BLaER1 treated with 17β-estradiol and CSF1 and Interleukin-3, amounts not matched to agents 10 nM and 100 nM (cell line): Measurements from ENCODE around the gene RASL11A.

Experiments
- H3K27ac ChIP-seq, 11 experiments: shearing (Covaris generic); formaldehyde crosslinking; 2 replicates each; pipeline ENCODE4 v1.8.1; 2022
- H3K27me3 ChIP-seq, 11 experiments: shearing (Covaris generic); formaldehyde crosslinking; 2 replicates each; pipeline ENCODE4 v1.8.1; 2022
- H3K36me3 ChIP-seq, 11 experiments: shearing (Covaris generic); formaldehyde crosslinking; 2 replicates each; pipeline ENCODE4 v1.8.1; 2022
- H3K4me1 ChIP-seq, 10 experiments: shearing (Covaris generic); formaldehyde crosslinking; 2 replicates each; pipeline ENCODE4 v1.8.1; 2022
- H3K4me2 ChIP-seq, 11 experiments: shearing (Covaris generic); formaldehyde crosslinking; 2 replicates each; pipeline ENCODE4 v1.8.1; 2022
- H3K4me3 ChIP-seq, 10 experiments: shearing (Covaris generic); formaldehyde crosslinking; 2 replicates each; pipeline ENCODE4 v1.8.1; 2022
- H3K9ac ChIP-seq, 11 experiments: shearing (Covaris generic); formaldehyde crosslinking; 2 replicates each; pipeline ENCODE4 v1.8.1; 2022
- H3K9me3 ChIP-seq, 11 experiments: shearing (Covaris generic); formaldehyde crosslinking; replicated peaks in 1 of 11; 2 replicates each; pipeline ENCODE4 v1.8.1; 2022
- H4K20me1 ChIP-seq, 11 experiments: shearing (Covaris generic); formaldehyde crosslinking; 2 replicates each; pipeline ENCODE4 v1.8.1; 2022
- Cebpa-rat ChIP-seq, 11 experiments: shearing (Covaris generic); IDR thresholded peaks; 2 replicates each; pipeline ENCODE4 v1.8.1; 2022

RASL11A gene

GRCh38 chr13:27300941-27301586 lies 30.4 kb downstream of the RASL11A start:
- no peak overlapping the region for H3K4me3 ChIP-seq

GRCh38 chr13:27302643-27303262 lies 32.1 kb downstream of the RASL11A start:
- H3K4me2 ChIP-seq = no peak overlapping the region
- H3K9ac ChIP-seq = no peak overlapping the region
- no peaks in the 10 kb centered on the region for H3K27me3 ChIP-seq
- no peak overlapping the region for H3K4me3 ChIP-seq
- no peaks in the 10 kb centered on the region for H4K20me1 ChIP-seq
- no peak overlapping the region for H3K27ac ChIP-seq
- H3K9me3 ChIP-seq = peaks cover 0 to 11% (median 7%) of the 10 kb centered on the region in 11 experiments; a peak in 10 of 22 replicates
- no peak for TF ChIP-seq Cebpa-rat (IDR thresholded peaks at IDR 0.05)
- peaks cover 7 to 15% (median 9%) of the 10 kb centered on the region in 10 experiments; a peak in 15 of 20 replicates for H3K4me1 ChIP-seq
- no peaks in the 10 kb centered on the region for H3K36me3 ChIP-seq

More at GRCh38 chr13:27300941-27301586, 30.4 kb downstream of the RASL11A start:
- Histone ChIP-seq H3K4me1 (peaks cover 0 to 6% (median 0%) of the 10 kb centered on the region in 10 experiments; a peak in 4 of 20 replicates), H3K27me3 (no peaks in the 10 kb centered on the region), H4K20me1 (no peaks in the 10 kb centered on the region), H3K9me3 (peaks cover 0 to 11% (median 7%) of the 10 kb centered on the region in 11 experiments; a peak in 10 of 22 replicates), H3K36me3 (no peaks in the 10 kb centered on the region), H3K9ac (no peak overlapping the region), H3K27ac (no peak overlapping the region), H3K4me2 (no peak overlapping the region)
- TF ChIP-seq Cebpa-rat (IDR thresholded peaks at IDR 0.05) = no peak

DNA sequence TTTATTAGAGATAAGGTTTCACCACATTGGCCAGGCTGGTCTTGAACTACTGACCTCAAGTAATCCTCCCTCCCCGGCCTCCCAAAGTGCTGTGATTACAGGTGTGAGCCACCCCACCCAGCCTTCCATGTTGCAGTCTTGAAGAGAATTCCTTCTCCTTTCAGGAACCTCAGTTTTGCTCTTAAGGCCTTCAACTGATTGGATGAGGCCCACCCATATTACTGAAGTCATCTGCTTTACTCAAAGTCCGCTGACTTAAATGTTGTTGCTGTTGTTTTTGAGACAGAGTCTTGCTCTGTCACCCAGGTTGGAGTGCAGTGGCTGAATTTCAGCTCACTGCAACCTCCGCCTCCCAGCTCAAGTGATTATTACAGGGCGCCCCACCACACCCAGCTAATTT lies 33.5 kb downstream of the RASL11A start:
- Histone ChIP-seq H3K4me2 (no peak overlapping the region), H3K27ac (no peak overlapping the region), H3K9ac (no peak overlapping the region), H3K9me3 (peaks cover 0 to 11% (median 7%) of the 10 kb centered on the region in 11 experiments; a peak in 10 of 22 replicates), H3K4me1 (peaks cover 7 to 15% (median 9%) of the 10 kb centered on the region in 10 experiments; a peak in 16 of 20 replicates), H3K36me3 (no peaks in the 10 kb centered on the region), H3K27me3 (no peaks in the 10 kb centered on the region), H4K20me1 (no peaks in the 10 kb centered on the region), H3K4me3 (no peak overlapping the region)
- no peak for TF ChIP-seq Cebpa-rat (IDR thresholded peaks at IDR 0.05)

GRCh38 chr13:27304611-27305010 lies 34.0 kb downstream of the RASL11A start:
- no peaks in the 10 kb centered on the region for H3K36me3 ChIP-seq
- H3K27me3 ChIP-seq = no peaks in the 10 kb centered on the region
- H3K9me3 ChIP-seq = peaks cover 0 to 11% (median 7%) of the 10 kb centered on the region in 11 experiments; a peak in 10 of 22 replicates
- no peak overlapping the region for H3K4me2 ChIP-seq
- no peaks in the 10 kb centered on the region for H4K20me1 ChIP-seq
- no peak overlapping the region for H3K27ac ChIP-seq
- no peak overlapping the region for H3K9ac ChIP-seq
- H3K4me1 ChIP-seq = peaks cover 7 to 19% (median 10%) of the 10 kb centered on the region in 10 experiments; a peak in 16 of 20 replicates
- H3K4me3 ChIP-seq = no peak overlapping the region
- TF ChIP-seq Cebpa-rat (IDR thresholded peaks at IDR 0.05) = no peak

- no peak overlapping the region for H3K9ac ChIP-seq
- H3K4me2 ChIP-seq = peak overlapping the region; percentile 6 to 58 (median 33); a peak in 16 of 22 replicates
- H3K36me3 ChIP-seq = no peaks in the 10 kb centered on the region
- H3K27ac ChIP-seq = no peak overlapping the region
- H3K9me3 ChIP-seq = peaks cover 0 to 11% (median 7%) of the 10 kb centered on the region in 11 experiments; a peak in 10 of 22 replicates
- H3K4me3 ChIP-seq = no peak overlapping the region
- peaks cover 7 to 19% (median 10%) of the 10 kb centered on the region in 10 experiments; a peak in 16 of 20 replicates for H3K4me1 ChIP-seq
- no peaks in the 10 kb centered on the region for H3K27me3 ChIP-seq
- no peak for TF ChIP-seq Cebpa-rat (IDR thresholded peaks at IDR 0.05)
- no peaks in the 10 kb centered on the region for H4K20me1 ChIP-seq
Observed at GRCh38 chr13:27306364-27306763, 35.7 kb downstream of the RASL11A start.

- H3K27ac ChIP-seq = no peak overlapping the region
- H3K9ac ChIP-seq = no peak overlapping the region
- no peaks in the 10 kb centered on the region for H3K36me3 ChIP-seq
- H3K9me3 ChIP-seq = no peaks in the 10 kb centered on the region
- no peaks in the 10 kb centered on the region for H3K27me3 ChIP-seq
- no peak overlapping the region for H3K4me3 ChIP-seq
- peaks cover 7 to 19% (median 11%) of the 10 kb centered on the region in 10 experiments; a peak in 17 of 20 replicates for H3K4me1 ChIP-seq
- H4K20me1 ChIP-seq = no peaks in the 10 kb centered on the region
- H3K4me2 ChIP-seq = peak overlapping the region in 3 of 11 experiments; percentile 2 to 35 (median 35); a peak in 3 of 22 replicates
- no peak for TF ChIP-seq Cebpa-rat (IDR thresholded peaks at IDR 0.05)
Observed at GRCh38 chr13:27308941-27309340, 38.3 kb downstream of the RASL11A start.

DNA sequence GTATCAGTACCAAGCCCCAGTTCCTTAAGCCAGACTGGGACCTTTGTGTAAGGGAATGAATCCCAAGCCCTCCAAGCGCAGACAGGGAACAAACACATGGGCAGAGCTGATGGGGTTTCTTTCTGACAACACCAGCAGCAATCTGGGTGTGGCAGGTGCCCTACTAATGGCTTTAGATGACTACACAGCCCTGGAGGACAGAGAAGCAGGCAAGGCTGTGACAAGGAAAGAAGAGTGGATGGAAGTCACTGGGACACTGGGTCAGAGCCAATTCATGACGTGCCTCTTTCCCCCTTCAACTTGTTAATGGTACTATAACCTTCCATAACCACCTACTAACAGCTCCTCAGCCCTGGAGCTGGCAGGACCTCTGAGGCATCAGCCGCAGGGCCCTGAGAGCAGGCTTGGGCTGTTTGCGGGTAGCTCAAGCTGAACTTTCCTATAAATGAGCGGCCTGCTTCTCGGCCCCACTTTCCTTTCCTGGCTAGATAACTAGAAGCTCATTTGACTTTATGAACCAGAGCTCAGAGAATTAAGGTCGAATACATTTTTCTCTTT lies 38.9 kb downstream of the RASL11A start:
- no peaks in the 10 kb centered on the region for H3K9me3 ChIP-seq
- peak overlapping the region in 3 of 11 experiments; percentile 2 to 35 (median 35); a peak in 3 of 22 replicates for H3K4me2 ChIP-seq
- no peak overlapping the region for H3K27ac ChIP-seq
- no peak for TF ChIP-seq Cebpa-rat (IDR thresholded peaks at IDR 0.05)
- no peaks in the 10 kb centered on the region for H3K36me3 ChIP-seq
- no peaks in the 10 kb centered on the region for H3K27me3 ChIP-seq
- no peak overlapping the region for H3K4me3 ChIP-seq
- peaks cover 7 to 19% (median 11%) of the 10 kb centered on the region in 10 experiments; a peak in 17 of 20 replicates for H3K4me1 ChIP-seq
- no peak overlapping the region for H3K9ac ChIP-seq
- H4K20me1 ChIP-seq = no peaks in the 10 kb centered on the region

- TF ChIP-seq Cebpa-rat (IDR thresholded peaks at IDR 0.05) = no peak
- no peak overlapping the region for H3K4me3 ChIP-seq
- no peak overlapping the region for H3K9ac ChIP-seq
- H3K36me3 ChIP-seq = no peaks in the 10 kb centered on the region
- H4K20me1 ChIP-seq = no peaks in the 10 kb centered on the region
- H3K27ac ChIP-seq = no peak overlapping the region
- H3K9me3 ChIP-seq = no peaks in the 10 kb centered on the region
- peaks cover 7 to 19% (median 11%) of the 10 kb centered on the region in 10 experiments; a peak in 17 of 20 replicates for H3K4me1 ChIP-seq
- no peaks in the 10 kb centered on the region for H3K27me3 ChIP-seq
- H3K4me2 ChIP-seq = no peak overlapping the region
Observed at GRCh38 chr13:27309967-27310598, 39.5 kb downstream of the RASL11A start.

GRCh38 chr13:27310946-27311345 lies 40.3 kb downstream of the RASL11A start:
- H3K4me1 ChIP-seq = peaks cover 7 to 17% (median 11%) of the 10 kb centered on the region in 10 experiments; a peak in 17 of 20 replicates
- H3K27ac ChIP-seq = no peak overlapping the region
- no peak overlapping the region for H3K4me2 ChIP-seq
- H3K9ac ChIP-seq = no peak overlapping the region
- no peak overlapping the region for H3K4me3 ChIP-seq
- H3K36me3 ChIP-seq = no peaks in the 10 kb centered on the region
- no peaks in the 10 kb centered on the region for H3K9me3 ChIP-seq
- no peaks in the 10 kb centered on the region for H3K27me3 ChIP-seq
- no peaks in the 10 kb centered on the region for H4K20me1 ChIP-seq
- TF ChIP-seq Cebpa-rat (IDR thresholded peaks at IDR 0.05) = no peak
